GM18858 (cell line): ENCODE data around the gene KLF9.
A peak's percentile ranks its signal among the peaks of the same experiment; 100 is the strongest.

Experiments used
- ATAC-seq: cut with Tn5 transposase; IDR thresholded peaks from one replicate; pipeline ENCODE4 v1.9.1; 2021; ENCODE audit not compliant: unreplicated experiment

KLF9 gene

DNA sequence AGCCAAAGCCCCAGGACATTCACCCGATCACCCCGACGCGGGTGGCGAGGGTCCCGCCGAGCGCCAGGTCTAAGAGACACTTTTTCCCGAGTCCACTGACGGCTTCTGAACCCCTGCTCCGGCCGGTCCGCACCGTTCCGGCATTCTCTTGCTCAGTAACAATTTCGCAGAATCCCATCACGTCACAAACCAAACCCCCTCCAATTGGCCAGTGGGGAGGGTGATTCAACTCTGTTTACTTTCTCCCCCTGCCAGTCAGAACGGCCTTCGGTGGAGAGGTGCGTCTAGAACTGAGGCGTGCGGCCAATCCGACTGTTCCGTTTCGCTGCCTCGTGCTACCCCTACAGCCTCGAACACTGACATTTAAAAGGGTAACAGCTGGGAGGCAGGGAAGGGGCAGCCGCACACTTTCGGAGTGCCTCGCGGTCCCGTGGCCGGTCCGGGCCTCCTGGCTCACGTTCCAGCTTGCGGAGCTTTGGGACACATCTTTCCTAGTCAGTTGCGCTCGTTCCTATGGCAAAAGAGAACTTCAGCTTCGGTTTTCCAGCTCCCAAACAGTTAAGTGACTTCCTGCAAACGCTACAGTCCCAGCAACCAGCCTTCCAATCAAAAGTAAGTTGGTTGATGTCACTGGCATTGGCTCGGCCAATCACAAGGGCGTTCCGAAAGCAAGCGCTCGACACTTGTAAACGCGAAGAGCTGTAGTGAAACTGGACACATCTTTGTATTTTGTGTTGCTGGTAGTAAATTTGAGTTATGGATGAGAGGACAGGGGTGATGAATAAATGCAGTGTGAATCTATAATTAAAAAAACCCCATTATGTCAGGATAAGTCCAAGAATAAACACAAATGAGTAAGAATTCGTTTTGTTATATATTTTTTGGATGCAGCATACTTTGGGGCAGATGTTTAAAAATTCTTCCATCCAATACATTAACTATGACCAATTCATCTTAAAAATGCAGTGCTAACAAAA lies at the start of gene KLF9:
KLF9 (minus strand) TSS at position 859 of the 977 bp plus-strand sequence. CDS start 1,294 bp downstream, outside the sequence.
- peak; percentile 47 for ATAC-seq

DNA sequence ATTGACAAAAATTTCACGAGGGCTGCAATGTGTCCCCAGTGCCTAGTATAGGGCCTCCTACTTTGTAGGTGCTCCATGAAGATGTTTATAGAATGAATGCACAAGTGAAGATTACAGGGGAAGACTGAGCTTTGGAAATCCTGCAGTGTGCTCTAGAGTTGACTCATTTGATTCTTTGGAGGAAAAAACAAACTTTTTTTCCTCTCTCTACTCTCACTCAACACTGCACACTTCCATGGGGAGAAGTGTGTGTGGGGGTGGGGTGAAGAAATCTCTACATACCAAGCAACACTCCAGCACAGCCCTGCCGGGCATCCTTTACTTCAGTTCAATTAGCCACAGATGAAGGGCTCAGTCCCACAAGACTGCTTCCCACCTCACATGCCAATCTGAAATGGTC lies 49.4 kb upstream of the KLF9 start:
- no peak for ATAC-seq

DNA sequence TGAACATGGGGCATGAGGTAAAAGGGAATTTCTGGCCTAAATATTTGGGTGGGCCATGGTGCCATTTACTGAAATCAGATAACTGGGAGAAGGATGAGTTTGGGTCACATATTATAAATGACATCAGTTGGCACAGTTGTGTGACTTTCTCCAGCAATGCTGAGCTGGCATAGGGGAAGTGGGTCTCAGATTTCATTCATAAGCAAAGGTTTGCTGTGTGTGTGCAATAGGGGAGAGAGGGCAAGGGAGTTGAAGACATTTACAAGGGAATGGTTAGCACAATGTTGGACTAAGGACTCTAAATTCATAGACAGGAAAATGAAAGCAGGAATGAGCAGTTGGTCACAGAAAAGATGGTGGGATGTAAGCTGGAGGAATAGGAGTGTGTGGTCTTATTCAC lies 47.8 kb upstream of the KLF9 start:
- no peak for ATAC-seq

DNA sequence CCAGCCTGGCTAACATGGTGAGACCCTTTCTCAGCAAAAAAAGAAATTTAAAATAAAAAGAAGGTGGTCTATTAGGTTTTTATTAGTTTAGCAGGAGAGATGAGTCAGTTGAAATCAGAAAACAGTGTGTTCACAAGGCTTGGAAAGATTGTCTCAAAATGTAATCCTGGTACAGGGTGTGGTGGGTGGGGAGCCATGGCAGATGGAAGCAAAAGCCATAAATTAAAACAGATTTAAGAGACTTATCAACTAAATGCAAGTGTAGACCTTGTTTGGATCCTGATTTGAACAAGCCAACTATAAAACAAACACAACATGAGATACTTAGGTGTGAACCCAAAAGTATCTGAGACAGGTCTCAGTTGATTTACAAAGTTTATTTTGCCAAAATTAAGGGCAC lies 42.8 kb upstream of the KLF9 start:
- ATAC-seq: no peak

DNA sequence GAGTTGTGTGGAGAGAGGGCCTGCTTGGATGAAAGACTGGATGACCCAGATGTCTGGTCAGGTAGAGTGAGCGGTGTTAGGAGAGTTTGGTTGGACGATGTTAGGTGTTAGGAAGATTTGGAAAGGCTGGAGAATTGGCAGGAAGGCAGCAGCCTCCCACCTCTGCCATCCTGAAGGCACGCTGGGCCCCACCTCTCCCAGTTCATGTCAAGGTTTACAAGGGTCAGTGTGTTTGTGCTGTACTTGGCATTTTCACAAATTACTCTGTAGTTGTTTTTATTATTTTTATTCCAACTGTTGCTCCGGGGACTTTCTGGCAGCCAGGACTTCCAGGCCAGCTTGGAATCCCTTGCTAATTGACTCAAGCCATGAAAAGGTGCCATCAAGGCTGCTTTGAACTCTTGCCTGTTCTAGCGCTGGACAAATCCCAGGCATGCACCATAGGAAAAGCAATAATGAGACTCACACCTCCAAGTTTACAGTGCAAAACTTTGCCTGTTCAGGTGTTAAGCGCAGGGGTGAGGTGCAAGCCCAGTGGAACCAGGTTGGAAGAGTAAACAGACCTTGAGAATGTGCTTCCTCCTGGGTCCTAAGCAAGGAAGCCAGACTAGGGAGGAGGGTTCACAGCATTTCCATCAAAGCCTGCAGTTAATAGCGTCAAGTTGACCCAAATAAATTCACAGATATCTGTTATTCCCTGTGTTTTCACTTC lies 41.7 kb upstream of the KLF9 start:
- ATAC-seq: no peak

DNA sequence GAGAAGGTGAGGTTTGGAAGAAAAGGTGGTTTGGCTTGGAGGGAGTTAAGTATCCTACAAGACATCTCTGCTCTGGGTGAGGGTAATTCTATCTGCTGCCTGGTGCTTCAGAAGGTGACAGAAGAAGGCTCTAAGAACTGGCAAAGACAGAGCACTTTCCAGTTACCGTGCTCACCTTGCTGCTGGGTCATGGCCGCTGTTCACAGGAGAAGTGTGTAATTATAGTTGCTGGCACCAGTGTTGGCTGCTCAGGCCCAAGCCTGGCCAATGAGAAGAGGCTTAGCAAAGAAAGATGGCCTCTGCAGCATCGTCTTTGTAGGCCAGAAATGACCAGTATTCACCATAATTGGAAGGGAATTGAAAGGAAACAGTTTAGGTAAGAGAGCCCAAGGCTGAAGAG lies 37.9 kb upstream of the KLF9 start:
- no peak for ATAC-seq

DNA sequence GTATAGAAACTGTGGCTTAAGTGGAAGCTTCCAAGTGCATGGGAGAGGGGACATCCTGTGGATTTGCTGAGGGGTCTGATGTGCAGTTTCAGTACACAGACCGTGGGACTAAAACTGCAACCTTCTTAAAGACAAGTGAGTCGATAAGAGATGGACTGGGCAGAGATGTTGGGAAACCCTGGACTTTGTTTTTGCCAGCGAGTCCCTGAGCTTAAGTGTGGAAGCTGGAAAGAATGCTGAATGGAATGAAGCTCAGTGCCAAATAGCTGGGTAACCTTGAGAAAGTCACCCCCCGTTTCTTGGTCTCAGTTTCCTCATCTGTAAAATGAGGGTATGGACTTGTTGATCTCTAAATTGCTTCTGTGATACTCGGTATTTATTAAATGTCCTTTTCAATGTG lies 37.3 kb upstream of the KLF9 start:
- no peak for ATAC-seq

DNA sequence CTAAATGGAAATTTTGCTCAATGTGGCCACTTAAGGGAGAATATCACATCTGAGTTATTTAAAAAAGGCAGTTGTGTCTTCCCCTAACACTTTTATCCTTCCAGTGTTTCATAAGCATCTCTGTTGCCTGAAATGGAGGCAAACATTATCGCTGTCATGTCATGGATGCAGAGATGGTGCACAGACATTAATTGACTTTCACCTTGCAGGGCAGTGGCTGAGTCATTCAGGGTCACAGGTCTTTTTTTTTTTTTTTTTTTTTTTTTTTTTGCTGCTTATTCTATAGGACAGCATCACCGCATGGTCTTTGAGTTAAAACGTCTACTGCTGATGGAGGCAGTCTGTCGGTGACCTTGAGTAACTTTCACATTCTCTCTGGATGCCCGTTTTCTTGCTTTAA lies 36.3 kb upstream of the KLF9 start:
- ATAC-seq: no peak

DNA sequence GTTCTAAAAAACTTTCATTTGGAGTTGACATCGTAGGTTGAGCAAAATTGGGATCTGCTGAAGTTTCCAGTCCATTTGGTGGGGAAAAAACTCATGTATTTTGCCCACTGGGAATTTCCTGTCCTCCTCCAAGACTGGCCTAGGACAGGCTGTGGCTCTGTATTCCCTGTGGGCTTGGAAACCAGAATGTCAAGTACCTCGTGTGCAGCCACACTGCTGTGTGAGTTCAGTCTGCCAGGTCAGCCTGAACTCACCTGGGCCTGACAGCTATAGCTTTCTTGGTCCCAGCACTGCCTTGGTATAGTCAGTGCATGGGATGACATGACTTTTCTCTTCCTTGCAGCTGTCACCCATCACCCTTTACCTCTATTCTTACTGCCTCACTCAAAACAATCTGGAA lies 35.0 kb upstream of the KLF9 start:
- no peak for ATAC-seq

DNA sequence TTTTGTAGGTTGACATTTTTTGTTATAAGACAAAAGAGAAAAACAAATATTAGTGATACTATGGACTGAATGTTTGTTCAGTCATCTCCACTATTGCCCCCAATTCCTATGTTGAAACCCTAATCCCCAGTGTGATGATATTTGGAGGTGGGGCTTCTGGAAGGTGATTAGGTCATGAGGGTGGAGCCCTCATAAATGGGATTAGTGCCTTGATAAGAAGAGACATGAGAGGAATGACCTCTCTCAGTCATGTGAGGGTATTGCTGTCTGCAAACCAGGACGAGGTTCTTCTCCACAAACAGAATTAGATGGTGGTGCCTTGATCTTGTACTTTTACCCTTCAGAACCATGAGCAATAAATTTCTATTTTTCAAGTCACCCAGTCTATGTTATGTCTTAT lies 34.5 kb upstream of the KLF9 start:
- ATAC-seq: no peak

DNA sequence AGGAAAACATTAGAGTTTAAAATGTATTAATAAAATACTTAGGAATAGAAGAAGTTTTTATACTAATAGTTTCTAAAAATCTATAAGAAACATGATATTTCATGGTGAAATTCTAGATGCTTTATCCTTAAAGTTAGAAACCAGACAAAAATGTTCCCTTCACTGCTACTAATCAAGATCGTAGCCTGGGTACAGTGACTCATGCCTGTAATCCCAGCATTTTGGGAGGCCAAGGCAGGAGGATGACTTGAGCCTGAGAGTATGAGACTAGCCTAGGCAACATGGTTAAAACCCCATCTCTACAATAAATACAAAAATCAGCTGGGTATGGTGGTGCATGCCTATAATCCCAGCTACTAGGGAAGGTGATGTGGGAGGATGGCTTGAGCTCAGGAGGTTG lies 30.4 kb upstream of the KLF9 start:
- ATAC-seq: no peak

DNA sequence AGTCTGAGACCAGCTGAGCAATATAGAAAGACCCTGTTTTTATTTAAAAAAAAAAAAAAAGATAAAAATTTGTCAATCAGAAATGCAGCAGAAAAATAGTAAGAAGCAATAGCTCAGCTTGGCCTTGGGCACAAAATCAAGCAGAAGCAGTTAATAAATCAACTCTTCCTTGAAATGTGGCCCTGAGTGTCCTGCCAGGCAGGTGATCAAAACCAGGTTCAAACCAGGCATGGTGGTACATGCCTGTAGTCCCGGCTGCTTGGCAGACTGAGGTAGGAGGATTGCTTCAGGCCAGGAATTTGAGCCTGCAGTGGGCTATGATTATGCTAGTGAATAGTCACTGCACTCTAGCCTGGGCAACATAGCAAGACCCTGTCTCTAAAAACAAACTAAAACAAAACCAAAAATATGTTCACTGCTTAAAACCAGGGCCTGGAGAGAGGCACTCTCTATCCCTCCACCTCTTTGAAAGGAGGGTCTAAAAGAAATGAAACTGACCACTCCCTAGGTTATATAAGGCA lies 27.9 kb upstream of the KLF9 start:
- ATAC-seq: no peak

DNA sequence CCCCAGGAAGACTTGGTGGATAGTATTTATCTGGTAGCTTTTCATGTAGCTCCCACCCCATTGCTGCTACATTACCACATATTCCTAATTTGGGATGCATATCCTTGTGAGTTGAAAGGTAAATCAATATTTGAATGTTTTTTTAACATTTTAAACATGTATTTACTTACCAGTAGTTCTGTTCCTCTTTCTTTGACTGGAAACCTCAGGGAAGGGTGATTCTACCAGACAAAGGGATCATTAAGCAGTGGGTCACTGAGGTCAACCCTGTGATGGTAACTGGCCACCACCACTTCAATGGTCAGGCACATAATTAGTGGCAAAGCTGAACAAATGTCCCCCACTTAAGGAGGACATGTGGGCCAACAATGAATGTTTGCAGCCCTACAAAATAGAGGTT lies 27.2 kb upstream of the KLF9 start:
- no peak for ATAC-seq

DNA sequence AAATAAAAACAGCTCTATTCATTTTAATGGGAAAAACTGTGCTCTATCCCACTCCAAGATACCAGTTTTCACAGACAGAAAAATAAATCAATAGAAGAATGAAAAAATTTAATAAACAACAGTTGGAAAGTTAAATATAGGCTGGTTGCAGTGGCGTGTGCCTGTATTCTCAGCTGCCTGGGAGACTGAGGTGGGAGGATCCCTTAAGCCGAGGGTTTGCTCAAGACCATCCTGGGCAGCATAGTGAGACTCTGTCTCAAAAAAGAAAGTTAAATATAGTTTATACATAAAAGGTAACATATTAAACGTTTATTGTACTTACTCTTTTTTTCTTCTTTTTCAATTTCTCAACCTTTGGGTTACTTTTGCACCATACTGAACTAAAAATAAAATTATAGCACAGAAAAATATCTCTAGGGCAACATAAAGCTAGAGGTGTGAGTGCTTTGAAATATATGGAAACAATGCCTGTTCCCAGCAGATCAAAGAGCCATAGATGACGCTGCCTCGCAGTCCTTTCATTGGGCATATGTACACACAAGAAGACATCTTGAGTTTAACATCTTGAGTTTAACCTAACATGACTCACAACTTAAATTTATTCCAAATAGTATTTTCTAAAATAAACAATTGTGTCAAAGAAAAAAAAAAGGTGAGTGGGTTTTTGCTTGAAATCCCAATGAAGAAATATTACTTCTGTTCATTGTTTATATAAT lies 25.7 kb upstream of the KLF9 start:
- ATAC-seq: no peak

DNA sequence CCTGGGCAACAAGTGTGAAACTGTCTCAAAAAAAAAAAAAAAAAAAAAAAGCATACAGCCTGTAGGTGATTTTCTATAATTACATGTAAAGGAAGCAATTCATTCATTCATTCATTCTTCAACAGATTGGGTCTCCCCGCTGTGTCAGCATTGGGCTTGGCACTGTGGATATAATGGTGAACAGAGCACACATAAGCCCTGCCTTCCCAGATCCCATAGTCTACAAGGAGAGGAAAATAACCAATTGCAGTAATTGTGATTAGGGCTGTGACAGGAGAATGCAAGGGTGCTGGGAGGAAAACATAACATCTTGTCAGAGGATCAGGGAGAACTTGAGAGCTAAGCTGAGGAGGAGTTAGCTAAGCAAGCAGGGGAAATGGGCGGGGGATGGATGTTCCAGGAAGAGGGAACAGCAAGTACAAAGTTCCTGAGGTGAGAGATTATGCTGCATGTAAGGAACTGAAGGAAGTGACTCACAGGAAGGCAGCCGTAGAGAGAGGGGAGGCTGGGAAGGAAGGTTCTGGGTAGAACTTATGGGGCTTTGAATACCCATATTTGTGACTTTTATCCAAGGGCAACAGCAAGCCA lies 24.0 kb upstream of the KLF9 start:
- no peak for ATAC-seq

DNA sequence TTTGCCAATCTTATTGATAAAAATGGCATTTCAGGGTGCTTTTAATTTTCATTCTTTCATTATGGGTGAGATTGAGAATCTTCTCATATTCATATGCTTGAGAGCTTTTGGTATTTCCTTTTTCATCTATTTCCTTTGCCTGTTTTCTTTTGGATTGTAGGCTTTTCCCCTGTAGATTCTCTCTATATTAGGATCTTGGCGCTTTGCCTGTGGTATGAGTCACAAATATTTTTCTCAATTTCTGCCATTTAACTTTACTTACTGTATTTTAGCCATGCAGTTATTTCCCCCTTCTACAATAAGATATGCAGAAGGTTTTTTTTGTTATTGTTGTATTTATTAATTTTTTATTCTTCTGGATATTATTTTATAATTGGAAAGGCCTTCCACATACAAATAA lies 21.5 kb upstream of the KLF9 start:
- no peak for ATAC-seq

DNA sequence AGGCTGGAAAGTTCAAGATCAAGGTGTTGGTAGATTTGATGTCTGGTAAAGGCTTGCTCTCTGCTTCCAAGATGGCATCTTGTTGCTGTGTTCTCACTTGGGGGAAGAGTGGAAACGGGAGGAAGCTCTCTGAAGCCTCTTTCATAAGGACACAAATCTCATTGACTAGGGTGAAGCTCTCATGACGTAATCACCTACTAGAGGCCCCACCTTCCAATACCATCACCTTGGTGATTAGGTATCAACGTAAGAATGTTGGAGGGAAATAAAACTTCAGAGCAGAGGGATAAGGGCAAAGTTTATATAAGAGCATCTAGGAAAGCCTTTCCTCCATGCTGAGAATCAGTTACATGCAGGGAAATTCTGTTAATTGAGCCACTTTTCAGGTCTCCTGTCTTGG lies 15.4 kb upstream of the KLF9 start:
- ATAC-seq: no peak

DNA sequence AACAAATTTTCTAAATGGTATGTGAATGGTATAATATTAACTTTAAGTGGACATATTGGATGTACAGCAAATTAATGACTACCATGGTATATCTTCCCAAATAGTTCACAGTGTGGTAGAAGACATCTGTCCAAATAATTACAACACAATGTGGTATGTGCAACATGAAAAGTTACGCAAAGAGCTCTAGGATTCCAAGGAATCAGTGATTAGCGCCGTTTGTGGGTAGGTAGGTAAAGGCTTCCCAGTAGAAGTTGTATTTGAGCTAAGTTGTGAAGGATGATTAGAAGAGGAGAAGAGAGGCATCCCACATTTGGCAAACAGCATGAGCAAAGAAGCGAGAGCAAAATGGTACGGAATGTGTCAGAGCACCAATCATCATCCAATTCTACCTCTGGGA lies 14.3 kb upstream of the KLF9 start:
- ATAC-seq: no peak

DNA sequence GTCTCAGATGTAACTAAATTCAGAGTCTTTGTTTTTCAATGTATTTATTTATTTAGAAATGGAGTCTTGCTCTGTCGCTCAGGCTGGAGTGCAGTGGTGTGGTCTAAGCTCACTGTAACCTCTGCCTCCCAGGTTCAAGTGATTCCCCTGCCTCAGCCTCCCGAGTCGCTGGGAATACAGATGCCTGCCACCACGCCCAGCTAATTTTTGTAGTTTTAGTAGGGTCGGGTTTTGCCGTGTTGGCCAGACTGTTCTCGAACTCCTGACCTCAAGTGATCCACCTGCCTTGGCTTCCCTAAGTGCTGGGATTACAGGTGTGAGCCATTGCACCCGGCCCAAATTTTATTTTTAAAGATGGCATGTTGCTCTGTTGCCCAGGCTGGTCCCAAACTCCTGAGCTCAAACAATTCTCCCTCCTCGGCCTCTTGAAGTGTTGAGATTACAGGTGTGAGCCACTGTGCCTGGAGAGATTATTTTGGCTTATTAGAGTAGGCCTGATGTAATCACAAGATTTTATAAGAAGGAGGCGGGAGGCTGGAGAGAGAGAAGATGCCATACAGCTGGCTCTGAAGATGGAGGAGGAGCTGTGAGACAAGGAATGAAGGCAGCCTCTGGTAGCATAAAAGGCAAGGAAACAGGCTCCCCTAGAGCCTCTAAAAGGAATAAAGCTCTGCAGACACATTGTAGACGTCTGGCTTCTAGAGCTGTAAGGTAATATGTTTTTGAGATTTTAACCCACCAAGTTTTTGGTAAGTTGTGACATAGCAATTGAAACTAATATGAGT lies 12.9 kb upstream of the KLF9 start:
- ATAC-seq: no peak

DNA sequence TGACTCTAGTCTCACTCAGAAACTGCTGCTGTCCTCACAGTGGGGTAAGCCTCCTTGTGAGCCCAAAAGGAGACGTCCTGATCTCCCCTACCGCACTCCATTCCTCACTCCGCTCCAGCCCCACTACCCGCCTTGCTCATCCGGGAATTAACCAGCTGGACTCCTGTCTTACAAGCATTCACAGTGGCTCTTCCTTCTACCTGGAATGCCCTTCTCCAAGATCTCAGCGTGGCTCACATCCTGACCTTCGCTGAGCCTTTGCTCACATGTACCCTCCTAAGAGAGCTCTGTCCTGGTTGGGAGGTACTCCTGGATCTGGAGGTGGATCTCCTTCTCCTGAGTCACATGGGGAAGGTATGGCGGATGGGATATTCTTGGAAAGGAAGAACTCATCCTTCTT lies 10.7 kb upstream of the KLF9 start:
- no peak for ATAC-seq
